Right renal cortex interstitium (tissue), 3 donors: ENCODE measurements around the gene SRC. TPM values are rescaled to one million over a fixed set of nuclear protein-coding genes. Genes with fewer than 3 reads are reported as not detected.

Experiments used
- DNase-seq, 3 donors: peaks; one replicate each; pipeline ENCODE4 v3.0.0-alpha.2; 2013; ENCODE audit warnings: low read depth in 3 of 3, low spot score in 2 of 3
- polyA plus RNA-seq, 3 donors: library from polyadenylated mRNA; unstranded; fragments of 120-200 nt; gene quantifications; one replicate each; pipeline ENCODE4 v1.2.1, GENCODE V29; 2013; ENCODE audit not compliant: insufficient read length in 3 of 3

SRC gene
- polyA plus RNA-seq, 3 donors: 43.5 to 58.9 (median 48.1) TPM

- DNase-seq: no peak
Measured at GRCh38 chr20:37442547-37442946, 96.6 kb downstream of the SRC start.

DNA sequence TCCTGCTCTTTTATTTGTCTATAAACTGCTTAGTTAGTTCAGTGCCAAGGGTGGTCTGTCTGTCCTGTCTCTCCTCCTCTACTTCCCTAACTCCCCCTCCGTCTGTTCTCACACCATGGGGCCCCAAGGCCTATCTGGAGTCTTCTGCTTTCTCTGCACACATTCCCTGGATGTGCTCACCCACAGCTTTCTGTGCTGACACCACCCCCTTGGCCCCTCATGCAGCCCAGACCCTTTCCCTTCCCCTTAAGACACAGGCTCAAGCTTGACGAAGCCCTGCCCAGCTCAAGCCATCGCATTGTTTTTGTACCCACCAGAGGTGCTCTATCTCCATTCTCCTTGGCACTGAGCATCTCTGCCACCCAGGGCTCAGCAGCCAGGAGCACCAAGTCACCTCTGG, 97.0 kb downstream of the SRC start:
- DNase-seq: no peak

- DNase-seq: no peak
Measured at GRCh38 chr20:37443596-37443995, 97.7 kb downstream of the SRC start.

DNA sequence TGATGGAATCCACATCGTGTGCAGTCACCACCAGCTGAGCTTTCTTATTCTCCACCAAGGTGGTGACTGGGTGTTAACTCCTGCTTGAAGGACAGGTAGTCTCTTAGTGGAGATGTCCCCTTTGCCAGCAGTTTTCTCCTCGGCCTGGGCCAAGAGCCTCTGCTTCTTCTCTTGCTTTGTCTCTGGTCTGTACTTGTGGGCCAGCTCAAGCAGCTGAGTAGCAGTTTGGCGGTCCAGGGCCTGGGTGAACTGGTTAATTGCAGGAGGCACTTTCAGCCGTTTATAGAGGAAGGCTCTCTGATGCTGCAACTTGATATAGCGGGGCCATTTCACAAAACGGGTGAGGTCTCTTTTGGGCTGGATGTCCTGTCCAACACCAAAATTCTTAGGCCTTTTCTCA, 99.1 kb downstream of the SRC start:
- DNase-seq: no peak

DNA sequence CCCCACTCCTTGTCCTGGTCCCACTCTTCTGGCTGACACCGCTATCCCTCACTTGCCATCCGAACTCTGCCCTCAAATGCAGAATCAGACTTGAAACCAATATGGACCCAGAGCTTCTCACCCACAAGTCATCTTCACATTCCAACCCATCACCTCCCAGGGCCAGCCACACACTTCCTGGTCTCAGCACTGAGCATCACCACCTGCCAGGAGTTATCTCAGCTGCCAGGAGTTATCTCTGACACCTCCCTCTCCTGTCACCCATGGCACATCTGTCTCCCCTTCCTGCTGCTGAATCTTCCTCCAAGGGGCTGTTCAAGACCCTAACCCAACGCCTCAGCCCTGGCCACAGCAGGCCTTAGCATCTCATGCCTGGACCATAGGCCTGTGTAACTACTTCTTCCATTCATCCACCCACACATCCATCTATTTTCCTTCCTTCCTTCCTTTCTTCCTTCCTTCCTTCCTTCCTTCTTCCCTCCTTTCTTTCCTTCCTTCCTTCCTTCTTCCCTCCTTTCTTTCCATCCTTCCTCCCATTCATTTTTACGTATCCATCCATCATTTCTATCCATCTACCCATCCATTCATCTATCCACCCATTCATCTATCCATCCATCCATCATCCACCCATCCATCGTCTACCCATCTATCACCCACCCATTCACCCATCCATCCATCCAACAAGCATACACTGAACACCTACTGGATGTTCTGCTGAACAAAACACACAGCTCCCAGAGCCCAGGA, 100.5 kb downstream of the SRC start:
- no peak for DNase-seq

DNA sequence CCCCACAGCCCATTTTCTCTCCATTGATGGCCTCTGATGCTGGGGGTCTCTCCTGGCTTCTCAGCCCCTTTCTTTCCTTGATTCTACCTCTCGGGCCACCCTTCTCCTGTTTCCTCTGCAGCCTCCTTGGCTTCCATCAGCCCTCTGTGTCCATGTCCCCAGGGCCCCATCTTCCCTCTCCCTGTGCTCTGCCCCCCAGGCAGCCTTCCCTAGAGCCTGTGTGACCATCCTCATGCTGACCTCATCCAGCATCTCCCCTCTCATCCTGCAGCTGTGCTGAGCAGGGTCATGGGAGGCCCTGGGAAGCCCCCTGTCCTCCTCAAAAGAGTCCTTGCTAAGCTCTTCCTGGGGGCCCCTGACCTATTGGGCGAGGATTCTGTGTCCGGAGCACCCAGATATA, 101.7 kb downstream of the SRC start:
- DNase-seq: no peak

GRCh38 chr20:37449276-37449675, 103.3 kb downstream of the SRC start:
- no peak for DNase-seq

- DNase-seq: no peak
Measured at GRCh38 chr20:37450344-37450743, 104.4 kb downstream of the SRC start.

GRCh38 chr20:37451616-37452015, 105.7 kb downstream of the SRC start:
- no peak for DNase-seq

DNA sequence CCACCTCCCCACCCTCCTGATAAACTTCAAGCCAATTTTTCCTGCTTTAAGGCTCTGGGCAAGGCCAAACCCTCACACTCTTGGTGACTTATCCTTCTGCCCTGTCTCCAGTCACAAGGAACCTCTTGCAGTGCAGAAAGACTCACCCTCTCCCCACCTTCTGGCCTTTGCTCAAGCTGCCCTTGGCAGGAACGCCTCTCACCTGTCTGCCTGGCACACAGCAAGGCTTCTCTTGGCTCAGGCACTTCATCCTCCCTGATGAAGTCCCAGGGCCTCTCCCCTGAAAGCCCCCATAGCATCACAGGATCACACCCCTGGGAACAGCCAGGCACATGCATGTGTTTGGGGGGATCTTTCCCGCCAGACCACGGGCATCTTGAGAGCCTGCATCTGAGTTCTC, 106.3 kb downstream of the SRC start:
- no peak for DNase-seq

- no peak for DNase-seq
Measured at GRCh38 chr20:37453288-37453687, 107.3 kb downstream of the SRC start.

GRCh38 chr20:37453836-37454235, 107.9 kb downstream of the SRC start:
- no peak for DNase-seq

DNA sequence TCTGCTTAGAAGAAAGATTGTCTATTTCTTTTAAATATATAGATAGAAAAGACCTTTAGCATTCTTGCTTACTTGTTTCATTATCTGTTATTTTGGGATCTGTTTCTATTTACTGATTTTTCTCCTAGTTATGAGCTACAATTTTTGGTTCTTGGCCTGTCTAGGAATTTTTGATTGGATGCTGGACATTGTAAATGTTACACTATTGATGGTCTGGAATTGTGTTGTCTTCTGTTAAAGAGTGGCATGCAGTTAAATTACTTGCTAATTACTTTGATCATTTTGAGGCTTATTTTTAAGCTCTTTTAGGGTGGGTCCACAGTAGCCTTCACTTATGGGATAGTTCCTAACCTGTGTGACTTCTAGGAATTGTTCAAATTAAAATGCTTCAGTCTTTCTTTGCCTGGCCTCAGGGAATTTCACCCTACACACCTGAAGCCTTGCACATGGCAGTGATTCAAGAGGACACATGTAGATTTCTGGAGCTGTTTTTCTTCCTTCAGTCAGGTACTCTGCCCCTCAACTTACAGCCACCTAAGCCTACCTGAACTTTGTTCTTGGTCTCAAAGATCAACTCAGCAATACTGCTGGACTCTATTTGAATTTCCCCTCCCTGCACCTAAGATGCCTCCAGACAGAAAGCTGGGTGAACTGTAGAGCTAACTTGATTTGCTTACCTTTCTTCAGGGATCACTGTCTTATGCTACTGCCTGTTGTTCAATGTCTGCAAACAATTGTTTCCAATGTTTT, 108.9 kb downstream of the SRC start:
- no peak for DNase-seq

Other genes with a start within 250 kb of the SRC start
- 100 to 1,000 TPM; 322 to 332 (median 332) TPM for gene RPN2, start 166.8 kb upstream of the SRC start, polyA plus RNA-seq
- 1 to 10 TPM; 6.9 to 7.9 (median 6.9) TPM for gene MROH8, start 166.6 kb upstream of the SRC start, polyA plus RNA-seq
- not detected for gene GHRH, start 84.3 kb upstream of the SRC start, polyA plus RNA-seq
- 10 to 100 TPM; 66.5 to 87.8 (median 75.0) TPM for gene MANBAL, start 56.5 kb upstream of the SRC start, polyA plus RNA-seq
- 100 to 1,000 TPM in 1 of 3 donors, 10 to 100 TPM in 2; 81.2 to 100 (median 91.1) TPM for gene NNAT, start 175.1 kb downstream of the SRC start, polyA plus RNA-seq
- 10 to 100 TPM; 75.9 to 85.8 (median 77.4) TPM for gene BLCAP, start 181.7 kb downstream of the SRC start, polyA plus RNA-seq